HepG2 (cell line): ENCODE measurements around the gene SFI1. TPM values are rescaled to one million over a fixed set of nuclear protein-coding genes. Genes with fewer than 3 reads are reported as not detected.

Experiments used
- ASH2L ChIP-seq: fragments of 300-600, 200-600 bp; sonication (generic); IDR thresholded peaks from 2 replicates; pipeline ENCODE4 v1.7.0; 2017; ENCODE audit warnings: low read depth, mild to moderate bottlenecking, moderate library complexity, mixed read lengths, low read length; ENCODE audit not compliant: insufficient read length
- BRD4 ChIP-seq: sonication (generic); formaldehyde crosslinking; IDR thresholded peaks from 2 replicates; pipeline ENCODE4 v1.4.0; 2020; ENCODE audit warnings: missing genetic modification reagents
- CERS6 ChIP-seq: sonication (generic); formaldehyde crosslinking; IDR thresholded peaks from 2 replicates; pipeline ENCODE4 v1.5.0; 2020; ENCODE audit warnings: missing genetic modification reagents
- GABPB1 ChIP-seq: IDR thresholded peaks from 2 replicates; pipeline ENCODE4 v1.6.1; 2016; ENCODE audit warnings: mild to moderate bottlenecking, missing genetic modification reagents, moderate library complexity, missing compliant biosample characterization
- HNF4G ChIP-seq, 2 experiments: sonication (generic) in 1 of 2; formaldehyde crosslinking in 1 of 2; IDR thresholded peaks; 2 replicates each; pipeline versions ENCODE4 v1.4.0 to v1.6.1; 2011 to 2020; ENCODE audit warnings: borderline replicate concordance in 2 of 2, low read depth in 2 of 2, mild to moderate bottlenecking in 2 of 2, low read length in 1 of 2, missing genetic modification reagents in 1 of 2, moderate library complexity in 1 of 2
- MIER2 ChIP-seq: IDR thresholded peaks from 2 replicates; pipeline ENCODE4 v1.6.1; 2016; ENCODE audit warnings: missing biosample characterization, missing genetic modification reagents
- PPARG ChIP-seq: conservative IDR thresholded peaks from 2 replicates; pipeline ENCODE4 v1.6.1; 2016; ENCODE audit warnings: missing biosample characterization, missing genetic modification reagents
- SIX1 ChIP-seq: sonication (generic); formaldehyde crosslinking; IDR thresholded peaks from 2 replicates; pipeline ENCODE4 v1.4.0; 2020; ENCODE audit warnings: missing genetic modification reagents, borderline replicate concordance
- TOPORS ChIP-seq: sonication (generic); formaldehyde crosslinking; IDR thresholded peaks from 2 replicates; pipeline ENCODE4 v1.8.0; 2023; ENCODE audit warnings: mild to moderate bottlenecking, missing genetic modification reagents
- U2AF1 ChIP-seq: fragments of 200-400 bp; formaldehyde crosslinking; optimal IDR thresholded peaks from 2 replicates; pipeline ENCODE3; 2017; ENCODE audit warnings: mild to moderate bottlenecking, low read depth, low read length
- ZNF160 ChIP-seq: sonication (generic); formaldehyde crosslinking; IDR thresholded peaks from 2 replicates; pipeline ENCODE4 v1.8.0; 2022; ENCODE audit warnings: mild to moderate bottlenecking, inconsistent platforms, missing genetic modification reagents
- ZNF180 ChIP-seq: sonication (generic); formaldehyde crosslinking; IDR thresholded peaks from 2 replicates; pipeline ENCODE4 v1.4.0; 2020; ENCODE audit warnings: low read depth, missing genetic modification reagents, borderline replicate concordance
- ZNF543 ChIP-seq: sonication (generic); formaldehyde crosslinking; IDR thresholded peaks from 2 replicates; pipeline ENCODE4 v1.4.0; 2020; ENCODE audit warnings: mild to moderate bottlenecking, missing genetic modification reagents
- ZNF557 ChIP-seq: sonication (generic); formaldehyde crosslinking; IDR thresholded peaks from 2 replicates; pipeline ENCODE4 v1.4.0; 2020; ENCODE audit warnings: missing genetic modification reagents
- ZNF567 ChIP-seq: sonication (generic); formaldehyde crosslinking; IDR thresholded peaks from 2 replicates; pipeline ENCODE4 v1.8.1; 2023; ENCODE audit warnings: mild to moderate bottlenecking, missing genetic modification reagents, borderline replicate concordance
- ZNF607 ChIP-seq: sonication (generic); formaldehyde crosslinking; IDR thresholded peaks from 2 replicates; pipeline ENCODE4 v1.5.1; 2020; ENCODE audit warnings: missing genetic modification reagents, mild to moderate bottlenecking, borderline replicate concordance
- ZNF678 ChIP-seq: sonication (generic); formaldehyde crosslinking; IDR thresholded peaks from 2 replicates; pipeline ENCODE4 v1.4.0; 2020; ENCODE audit warnings: mild to moderate bottlenecking, missing genetic modification reagents
- ZNF790 ChIP-seq: sonication (generic); formaldehyde crosslinking; IDR thresholded peaks from 2 replicates; pipeline ENCODE4 v1.8.0; 2022; ENCODE audit warnings: missing genetic modification reagents, mild to moderate bottlenecking, borderline replicate concordance
- ZSCAN31 ChIP-seq: sonication (generic); formaldehyde crosslinking; IDR thresholded peaks from 2 replicates; pipeline ENCODE4 v1.5.0; 2020; ENCODE audit warnings: low read depth, mild to moderate bottlenecking, missing genetic modification reagents
- polyA plus RNA-seq, 8 experiments: library from polyadenylated mRNA; depleted of rRNA in 3 of 8; stranded (reverse) in 7 of 8; unstranded in 1 of 8; fragments of >200 nt; fragmentation: Illumina TruSeq in 4 of 8; extraction: Trizol in 4 of 8; gene quantifications; 2 replicates each; pipeline versions ENCODE4 v1.2.1 to v1.2.3, GENCODE V29; 2011 to 2016; ENCODE audit warnings: low read depth in 4 of 8, missing spikeins in 1 of 8, mixed read lengths in 1 of 8; ENCODE audit not compliant: insufficient read depth in 1 of 8
- total RNA-seq, 5 experiments: library from RNA; depleted of rRNA; stranded (reverse); fragments of >200 nt; fragmentation: Illumina TruSeq; extraction: Trizol; gene quantifications; 2 replicates each; pipeline ENCODE4 v1.2.3, GENCODE V29; 2016; ENCODE audit warnings: low read depth in 1 of 5
- TF ChIP-seq, protein P1 (sequence below): sonication (generic); formaldehyde crosslinking; IDR thresholded peaks from 2 replicates; pipeline ENCODE4 v1.5.0; 2020; ENCODE audit warnings: mild to moderate bottlenecking, low read depth, missing genetic modification reagents, borderline replicate concordance
- TF ChIP-seq, protein P2 (sequence below): IDR thresholded peaks from 2 replicates; pipeline ENCODE4 v1.6.1; 2018; ENCODE audit warnings: missing genetic modification reagents, mild to moderate bottlenecking, missing compliant biosample characterization
- TF ChIP-seq, protein P3 (sequence below): sonication (generic); formaldehyde crosslinking; IDR thresholded peaks from 2 replicates; pipeline ENCODE4 v1.4.0; 2020; ENCODE audit warnings: mild to moderate bottlenecking, missing genetic modification reagents, borderline replicate concordance

The SFI1 gene
- total and polyA plus RNA-seq, 2 of the 13 experiments (the other 11 are each of a cell fraction or from before 2014, with no cell fraction given): 20.5 to 40.1 TPM

DNA sequence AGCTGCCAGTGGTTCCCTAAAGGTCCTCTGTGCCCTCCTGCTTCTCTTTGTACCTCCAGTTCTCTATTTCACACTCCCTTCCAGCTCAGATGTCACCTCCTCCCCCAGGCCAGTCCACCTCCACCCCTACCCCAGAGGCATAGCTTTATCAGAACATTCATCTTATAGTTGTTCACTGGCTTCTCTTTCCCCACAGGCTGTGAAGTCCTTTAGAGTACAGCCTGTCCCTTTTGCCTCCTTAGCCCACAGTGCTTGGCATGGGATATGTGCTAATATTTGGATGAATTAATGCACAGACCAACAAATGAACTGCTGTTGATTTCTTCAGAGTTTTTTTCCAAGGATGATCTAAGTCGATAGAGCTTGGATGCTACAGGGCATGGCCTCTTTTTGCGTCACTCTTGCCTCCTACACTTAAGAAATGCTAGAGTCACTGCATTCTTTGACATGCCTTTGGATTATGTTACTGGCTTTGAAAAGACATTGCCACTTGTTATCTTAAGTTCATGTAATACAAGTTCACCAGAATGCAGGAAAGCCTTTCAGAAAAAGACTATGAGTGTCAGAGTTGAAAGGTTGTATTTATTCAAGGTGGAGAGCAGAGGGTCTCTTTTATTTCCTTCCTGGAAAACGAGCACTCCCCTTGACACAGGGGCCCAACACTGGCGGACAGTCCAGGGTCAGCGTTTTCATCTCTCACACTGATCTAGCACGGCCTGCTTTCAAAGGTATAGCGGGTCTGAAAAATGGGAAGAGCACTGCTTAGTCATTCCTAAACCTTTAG is 90.0 kb downstream of the SFI1 start (continued):
- TF ChIP-seq ZNF543 (CRISPR knock-in tag): no peak
- TF ChIP-seq ZNF160 (CRISPR knock-in tag): no peak
- TF ChIP-seq BRD4 (CRISPR knock-in tag): no peak
- TF ChIP-seq, protein P1, sequence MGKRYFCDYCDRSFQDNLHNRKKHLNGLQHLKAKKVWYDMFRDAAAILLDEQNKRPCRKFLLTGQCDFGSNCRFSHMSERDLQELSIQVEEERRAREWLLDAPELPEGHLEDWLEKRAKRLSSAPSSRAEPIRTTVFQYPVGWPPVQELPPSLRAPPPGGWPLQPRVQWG (CRISPR knock-in tag): no peak
- no peak for TF ChIP-seq TOPORS (CRISPR knock-in tag)
- TF ChIP-seq ZNF557 (CRISPR knock-in tag): no peak
- TF ChIP-seq CERS6: no peak
- peak; percentile 64 for TF ChIP-seq ASH2L
- peak; percentile 88 for TF ChIP-seq HNF4G (IDR thresholded peaks at IDR 0.05; ENCODE audit: borderline replicate concordance, low read depth, low read length)
- TF ChIP-seq HNF4G (CRISPR knock-in tag; IDR thresholded peaks at IDR 0.05; ENCODE audit: borderline replicate concordance, low read depth): peak; percentile 88; the same call in 1 of the 2 replicates
- TF ChIP-seq SIX1 (CRISPR knock-in tag): peak; percentile 87
- TF ChIP-seq GABPB1 (CRISPR knock-in tag): no peak
- TF ChIP-seq ZNF678 (CRISPR knock-in tag): no peak
- no peak for TF ChIP-seq ZNF180 (CRISPR knock-in tag)
- no peak for TF ChIP-seq U2AF1
- no peak for TF ChIP-seq ZNF567 (CRISPR knock-in tag)
- TF ChIP-seq, protein P2, sequence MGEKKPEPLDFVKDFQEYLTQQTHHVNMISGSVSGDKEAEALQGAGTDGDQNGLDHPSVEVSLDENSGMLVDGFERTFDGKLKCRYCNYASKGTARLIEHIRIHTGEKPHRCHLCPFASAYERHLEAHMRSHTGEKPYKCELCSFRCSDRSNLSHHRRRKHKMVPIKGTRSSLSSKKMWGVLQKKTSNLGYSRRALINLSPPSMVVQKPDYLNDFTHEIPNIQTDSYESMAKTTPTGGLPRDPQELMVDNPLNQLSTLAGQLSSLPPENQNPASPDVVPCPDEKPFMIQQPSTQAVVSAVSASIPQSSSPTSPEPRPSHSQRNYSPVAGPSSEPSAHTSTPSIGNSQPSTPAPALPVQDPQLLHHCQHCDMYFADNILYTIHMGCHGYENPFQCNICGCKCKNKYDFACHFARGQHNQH: no peak; the same call in 1 of the 2 replicates
- TF ChIP-seq, protein P3, sequence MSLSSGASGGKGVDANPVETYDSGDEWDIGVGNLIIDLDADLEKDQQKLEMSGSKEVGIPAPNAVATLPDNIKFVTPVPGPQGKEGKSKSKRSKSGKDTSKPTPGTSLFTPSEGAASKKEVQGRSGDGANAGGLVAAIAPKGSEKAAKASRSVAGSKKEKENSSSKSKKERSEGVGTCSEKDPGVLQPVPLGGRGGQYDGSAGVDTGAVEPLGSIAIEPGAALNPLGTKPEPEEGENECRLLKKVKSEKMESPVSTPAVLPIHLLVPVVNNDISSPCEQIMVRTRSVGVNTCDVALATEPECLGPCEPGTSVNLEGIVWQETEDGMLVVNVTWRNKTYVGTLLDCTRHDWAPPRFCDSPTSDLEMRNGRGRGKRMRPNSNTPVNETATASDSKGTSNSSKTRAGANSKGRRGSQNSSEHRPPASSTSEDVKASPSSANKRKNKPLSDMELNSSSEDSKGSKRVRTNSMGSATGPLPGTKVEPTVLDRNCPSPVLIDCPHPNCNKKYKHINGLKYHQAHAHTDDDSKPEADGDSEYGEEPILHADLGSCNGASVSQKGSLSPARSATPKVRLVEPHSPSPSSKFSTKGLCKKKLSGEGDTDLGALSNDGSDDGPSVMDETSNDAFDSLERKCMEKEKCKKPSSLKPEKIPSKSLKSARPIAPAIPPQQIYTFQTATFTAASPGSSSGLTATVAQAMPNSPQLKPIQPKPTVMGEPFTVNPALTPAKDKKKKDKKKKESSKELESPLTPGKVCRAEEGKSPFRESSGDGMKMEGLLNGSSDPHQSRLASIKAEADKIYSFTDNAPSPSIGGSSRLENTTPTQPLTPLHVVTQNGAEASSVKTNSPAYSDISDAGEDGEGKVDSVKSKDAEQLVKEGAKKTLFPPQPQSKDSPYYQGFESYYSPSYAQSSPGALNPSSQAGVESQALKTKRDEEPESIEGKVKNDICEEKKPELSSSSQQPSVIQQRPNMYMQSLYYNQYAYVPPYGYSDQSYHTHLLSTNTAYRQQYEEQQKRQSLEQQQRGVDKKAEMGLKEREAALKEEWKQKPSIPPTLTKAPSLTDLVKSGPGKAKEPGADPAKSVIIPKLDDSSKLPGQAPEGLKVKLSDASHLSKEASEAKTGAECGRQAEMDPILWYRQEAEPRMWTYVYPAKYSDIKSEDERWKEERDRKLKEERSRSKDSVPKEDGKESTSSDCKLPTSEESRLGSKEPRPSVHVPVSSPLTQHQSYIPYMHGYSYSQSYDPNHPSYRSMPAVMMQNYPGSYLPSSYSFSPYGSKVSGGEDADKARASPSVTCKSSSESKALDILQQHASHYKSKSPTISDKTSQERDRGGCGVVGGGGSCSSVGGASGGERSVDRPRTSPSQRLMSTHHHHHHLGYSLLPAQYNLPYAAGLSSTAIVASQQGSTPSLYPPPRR: peak; percentile 95; the same call in 1 of the 2 replicates
- TF ChIP-seq ZNF607 (CRISPR knock-in tag): no peak
- no peak for TF ChIP-seq ZSCAN31 (CRISPR knock-in tag)
- peak; percentile 95 for TF ChIP-seq PPARG (CRISPR knock-in tag)
- TF ChIP-seq MIER2 (CRISPR knock-in tag): no peak; the same call in 1 of the 2 replicates
- TF ChIP-seq ZNF790 (CRISPR knock-in tag): no peak
